ENCODE data around the gene EBF3. TPM values are rescaled to one million over a fixed set of nuclear protein-coding genes. Genes with fewer than 3 reads are reported as not detected.

EBF3 gene
- total and polyA plus RNA-seq, 2 experiments from 2014 or later, result 0.22 to 0.77 TPM

DNA sequence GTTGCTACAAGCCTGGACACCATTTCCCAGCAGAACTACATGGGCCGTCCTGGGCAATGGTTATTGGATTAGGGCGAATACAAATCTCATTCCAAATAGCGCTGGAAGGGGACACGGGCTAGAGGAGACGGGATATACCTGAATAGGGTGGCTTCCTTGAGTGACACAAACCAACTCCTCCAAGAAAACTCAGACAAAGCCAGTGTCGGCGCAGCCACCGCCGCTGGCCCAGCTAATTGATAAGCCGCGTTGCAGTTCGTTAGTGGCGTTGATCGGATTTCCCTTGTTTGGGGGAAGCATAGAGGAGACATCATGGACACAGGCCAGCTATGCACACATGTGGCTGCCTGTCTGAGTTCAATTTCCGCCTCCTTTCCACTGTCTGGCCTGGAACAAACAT, 55.7 kb downstream of the EBF3 start:
- no peaks in the 10 kb centered on the region for H3K79me2 ChIP-seq

GRCh38 chr10:129905553-129905952, 58.5 kb downstream of the EBF3 start:
- Histone ChIP-seq H3K4me2 (no peak overlapping the region), H3K9me2 (replicated peaks; ENCODE audit: insufficient read depth) (no peaks in the 10 kb centered on the region), H3K27me3 (peaks cover 10% of the 10 kb centered on the region), H3K4me3 (no peak overlapping the region), H3K36me3 (replicated peaks; ENCODE audit: insufficient read depth, low read depth) (no peaks in the 10 kb centered on the region), H3K4me1 (ENCODE audit: insufficient read depth) (no peaks in the 10 kb centered on the region), H3K9me3 (ENCODE audit: low read depth) (no peaks in the 10 kb centered on the region), H3K27ac (no peak overlapping the region), H4K20me1 (ENCODE audit: insufficient read depth, poor library complexity, severe bottlenecking) (no peaks in the 10 kb centered on the region), H3K79me2 (no peaks in the 10 kb centered on the region), H2AFZ (no peak overlapping the region)
- 91% methylated on average over 12 of the region's 12 CpGs for WGBS (ENCODE audit: low lambda C conversion rate, missing lambda C conversion rate)
- DNase-seq (ENCODE audit: low spot score), result no peak
- TF ChIP-seq EZH2phosphoT487 (IDR thresholded peaks at IDR 0.05; ENCODE audit: low read depth, severe bottlenecking, unreplicated experiment) (no peak), EZH2 (IDR thresholded peaks at IDR 0.05; ENCODE audit: borderline replicate concordance) (no peak)
- TF ChIP-seq, protein P1, sequence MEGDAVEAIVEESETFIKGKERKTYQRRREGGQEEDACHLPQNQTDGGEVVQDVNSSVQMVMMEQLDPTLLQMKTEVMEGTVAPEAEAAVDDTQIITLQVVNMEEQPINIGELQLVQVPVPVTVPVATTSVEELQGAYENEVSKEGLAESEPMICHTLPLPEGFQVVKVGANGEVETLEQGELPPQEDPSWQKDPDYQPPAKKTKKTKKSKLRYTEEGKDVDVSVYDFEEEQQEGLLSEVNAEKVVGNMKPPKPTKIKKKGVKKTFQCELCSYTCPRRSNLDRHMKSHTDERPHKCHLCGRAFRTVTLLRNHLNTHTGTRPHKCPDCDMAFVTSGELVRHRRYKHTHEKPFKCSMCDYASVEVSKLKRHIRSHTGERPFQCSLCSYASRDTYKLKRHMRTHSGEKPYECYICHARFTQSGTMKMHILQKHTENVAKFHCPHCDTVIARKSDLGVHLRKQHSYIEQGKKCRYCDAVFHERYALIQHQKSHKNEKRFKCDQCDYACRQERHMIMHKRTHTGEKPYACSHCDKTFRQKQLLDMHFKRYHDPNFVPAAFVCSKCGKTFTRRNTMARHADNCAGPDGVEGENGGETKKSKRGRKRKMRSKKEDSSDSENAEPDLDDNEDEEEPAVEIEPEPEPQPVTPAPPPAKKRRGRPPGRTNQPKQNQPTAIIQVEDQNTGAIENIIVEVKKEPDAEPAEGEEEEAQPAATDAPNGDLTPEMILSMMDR (IDR thresholded peaks at IDR 0.05; ENCODE audit: poor library complexity), result no peak

More for the DNA sequence above, 55.7 kb downstream of the EBF3 start:
- Histone ChIP-seq H3K4me1 (ENCODE audit: insufficient read depth) (no peaks in the 10 kb centered on the region), H3K4me2 (no peak overlapping the region), H3K9me3 (ENCODE audit: low read depth) (no peaks in the 10 kb centered on the region), H3K36me3 (replicated peaks; ENCODE audit: insufficient read depth, low read depth) (no peaks in the 10 kb centered on the region), H2AFZ (no peak overlapping the region), H4K20me1 (ENCODE audit: insufficient read depth, poor library complexity, severe bottlenecking) (no peaks in the 10 kb centered on the region), H3K9me2 (replicated peaks; ENCODE audit: insufficient read depth) (no peaks in the 10 kb centered on the region), H3K27me3 (no peaks in the 10 kb centered on the region), H3K27ac (no peak overlapping the region), H3K4me3 (no peak overlapping the region)
- DNase-seq (ENCODE audit: low spot score), result no peak
- TF ChIP-seq EZH2 (IDR thresholded peaks at IDR 0.05; ENCODE audit: borderline replicate concordance), result no peak
- TF ChIP-seq, protein P1 (IDR thresholded peaks at IDR 0.05; ENCODE audit: poor library complexity), result no peak
- no peak for TF ChIP-seq EZH2phosphoT487 (IDR thresholded peaks at IDR 0.05; ENCODE audit: low read depth, severe bottlenecking, unreplicated experiment)
- WGBS (ENCODE audit: low lambda C conversion rate, missing lambda C conversion rate), result 92% methylated on average over 15 of the region's 15 CpGs

- Histone ChIP-seq H3K4me2 (no peak overlapping the region), H3K27me3 (peaks cover 17% of the 10 kb centered on the region), H3K4me3 (no peak overlapping the region), H2AFZ (no peak overlapping the region), H4K20me1 (ENCODE audit: insufficient read depth, poor library complexity, severe bottlenecking) (no peaks in the 10 kb centered on the region), H3K79me2 (no peaks in the 10 kb centered on the region), H3K4me1 (ENCODE audit: insufficient read depth) (no peaks in the 10 kb centered on the region), H3K36me3 (replicated peaks; ENCODE audit: insufficient read depth, low read depth) (no peaks in the 10 kb centered on the region), H3K9me2 (replicated peaks; ENCODE audit: insufficient read depth) (no peaks in the 10 kb centered on the region), H3K9me3 (ENCODE audit: low read depth) (no peaks in the 10 kb centered on the region), H3K27ac (no peak overlapping the region)
- no peak for DNase-seq (ENCODE audit: low spot score)
- 91% methylated on average over 2 of the region's 2 CpGs for WGBS (ENCODE audit: low lambda C conversion rate, missing lambda C conversion rate)
- TF ChIP-seq, protein P1 (IDR thresholded peaks at IDR 0.05; ENCODE audit: poor library complexity), result no peak
- no peak for TF ChIP-seq EZH2phosphoT487 (IDR thresholded peaks at IDR 0.05; ENCODE audit: low read depth, severe bottlenecking, unreplicated experiment)
- no peak for TF ChIP-seq EZH2 (IDR thresholded peaks at IDR 0.05; ENCODE audit: borderline replicate concordance)
These were observed 59.8 kb downstream of the EBF3 start for GRCh38 chr10:129904323-129904722.
